ENCODE results near the gene RNF113B.

RNF113B gene

GRCh38 chr13:98134901-98135300 is 42.2 kb downstream of the RNF113B start:
- no peak for DNase-seq

GRCh38 chr13:98133946-98134345 is 43.1 kb downstream of the RNF113B start:
- no peak for DNase-seq

- DNase-seq = no peak
These were observed 47.9 kb downstream of the RNF113B start for GRCh38 chr13:98129059-98129746.
